Hematopoietic multipotent progenitor cell treated with erythropoietin and hydrocortisone succinate and interleukin-3 and kit ligand, for 8 days (in vitro differentiated cells): Measurements from ENCODE around the gene CPA3.

Experiments used
- DNase-seq: peaks from one replicate; pipeline ENCODE4 v3.0.0-alpha.2; 2015

CPA3 gene

DNA sequence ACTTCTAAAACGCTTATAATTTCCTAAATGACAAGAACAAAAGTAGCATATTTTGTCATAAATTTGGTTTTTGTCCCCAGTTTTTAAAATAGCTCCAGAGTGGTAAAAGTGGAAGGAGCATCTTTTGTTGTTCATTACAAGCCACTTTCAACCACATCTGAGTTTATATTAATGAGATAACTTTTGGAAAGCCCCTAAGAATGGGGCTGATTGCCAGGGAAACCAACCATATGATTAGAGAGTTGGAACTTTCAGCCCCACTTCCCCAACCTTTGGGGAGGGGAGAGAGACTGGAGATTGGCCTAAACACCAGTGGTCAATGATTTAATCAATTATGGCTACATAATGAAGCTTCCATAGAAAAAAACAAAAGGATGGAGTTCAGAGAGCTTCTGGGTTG, 57.4 kb downstream of the CPA3 start:
- no peak for DNase-seq

- no peak for DNase-seq
Measured at GRCh38 chr3:148923592-148923991, 58.5 kb downstream of the CPA3 start.

DNA sequence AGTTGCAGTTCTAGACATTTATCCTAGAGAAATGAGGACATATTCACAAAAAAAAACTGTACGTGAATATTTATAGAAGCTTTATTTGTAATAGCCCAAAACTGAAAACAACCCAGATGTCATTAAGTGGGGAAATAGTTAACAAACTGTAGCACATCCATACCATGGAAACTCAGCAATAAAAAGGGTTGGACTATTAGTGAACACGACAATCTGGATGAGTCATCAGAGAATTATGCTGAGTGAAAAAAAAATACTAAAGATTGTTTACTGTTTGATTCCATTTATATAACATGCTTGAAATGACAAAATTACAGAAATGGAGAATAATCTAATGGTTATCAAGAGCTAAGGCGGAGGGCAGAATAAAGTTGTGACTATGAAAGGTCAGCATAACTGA, 59.5 kb downstream of the CPA3 start:
- DNase-seq: no peak

DNA sequence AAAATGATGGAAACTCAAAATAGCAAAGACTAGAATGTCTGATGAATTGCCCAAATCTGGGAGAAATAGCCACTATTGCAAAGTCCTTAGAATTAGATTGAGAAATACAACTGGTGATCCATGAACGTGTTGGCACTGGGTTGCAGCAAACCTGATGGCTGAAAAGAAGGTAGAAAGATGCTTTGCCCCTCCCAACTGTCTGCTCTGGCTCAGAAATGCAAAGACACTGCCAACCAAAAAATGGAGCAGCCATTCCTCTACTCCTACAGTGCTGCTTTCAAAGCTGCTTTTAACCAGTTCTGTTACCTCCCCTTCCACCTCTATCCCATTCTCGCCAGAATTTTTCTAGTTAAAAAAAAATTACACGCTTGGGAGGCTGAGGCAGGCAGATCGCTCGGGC, 60.7 kb downstream of the CPA3 start:
- no peak for DNase-seq

DNA sequence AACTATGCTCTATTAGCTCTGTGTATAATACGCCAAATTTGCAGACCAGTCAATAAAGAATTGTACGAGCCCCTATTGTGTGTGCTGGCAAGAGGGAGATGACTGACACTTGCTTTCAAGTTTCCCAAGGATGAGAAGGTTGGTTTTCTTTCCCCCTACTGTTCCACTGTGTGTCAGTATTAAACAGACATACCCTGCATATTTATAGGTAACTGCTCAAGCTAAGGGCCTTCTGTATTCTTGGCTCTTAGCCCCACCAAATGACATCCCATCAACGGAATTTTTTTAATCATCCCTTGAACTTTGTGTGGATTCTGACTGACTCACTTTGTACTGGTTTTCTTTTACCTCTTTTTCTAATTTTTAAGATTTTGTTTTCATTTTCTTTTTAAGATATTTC, 65.7 kb downstream of the CPA3 start:
- no peak for DNase-seq

DNA sequence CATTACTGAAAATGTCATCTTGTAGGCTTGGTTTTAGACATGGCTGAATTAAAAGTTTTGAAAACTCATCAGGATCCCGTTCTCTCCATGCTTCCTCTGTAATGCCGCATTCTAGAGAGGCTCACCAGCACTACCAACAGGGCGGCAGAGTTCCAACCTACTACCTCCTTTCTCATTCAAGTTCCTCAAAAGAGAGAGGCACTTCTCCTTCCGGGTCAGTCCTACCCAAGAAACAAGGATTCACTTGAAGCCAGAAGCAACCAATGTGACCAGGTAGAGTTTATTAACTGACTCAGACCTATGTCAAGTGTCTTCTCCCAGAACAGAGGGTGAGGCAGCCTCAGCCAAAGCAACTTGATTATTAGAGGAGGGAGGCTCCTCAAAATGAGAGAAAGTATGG, 66.5 kb downstream of the CPA3 start:
- no peak for DNase-seq

GRCh38 chr3:148932972-148933371, 67.9 kb downstream of the CPA3 start:
- DNase-seq: no peak

- no peak for DNase-seq
Measured at GRCh38 chr3:148937467-148938255, 72.6 kb downstream of the CPA3 start.

DNA sequence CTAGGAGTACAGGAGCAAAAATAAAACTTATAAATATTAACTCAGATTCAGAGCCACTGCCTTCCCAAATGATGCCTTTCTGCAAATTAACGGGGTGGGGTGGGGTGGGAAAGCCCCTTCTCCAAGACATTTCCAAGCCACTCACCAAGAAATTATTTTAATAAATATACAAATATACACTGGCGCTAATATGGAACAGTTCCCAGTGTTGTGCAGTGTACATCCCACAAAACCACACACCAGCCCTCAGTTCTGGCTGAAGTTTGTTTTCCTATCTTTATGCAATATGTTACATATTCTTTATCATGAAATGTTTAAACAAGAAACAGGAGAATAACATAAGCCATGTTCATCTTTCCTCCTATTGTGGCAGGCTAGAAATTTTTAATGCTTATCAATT, 73.2 kb downstream of the CPA3 start:
- DNase-seq: no peak

- DNase-seq: no peak
Measured at GRCh38 chr3:148938936-148939335, 73.8 kb downstream of the CPA3 start.

- DNase-seq: no peak
Measured at GRCh38 chr3:148940983-148941382, 75.9 kb downstream of the CPA3 start.

GRCh38 chr3:148943506-148944205, 78.6 kb downstream of the CPA3 start:
- DNase-seq: peak; percentile 84

DNA sequence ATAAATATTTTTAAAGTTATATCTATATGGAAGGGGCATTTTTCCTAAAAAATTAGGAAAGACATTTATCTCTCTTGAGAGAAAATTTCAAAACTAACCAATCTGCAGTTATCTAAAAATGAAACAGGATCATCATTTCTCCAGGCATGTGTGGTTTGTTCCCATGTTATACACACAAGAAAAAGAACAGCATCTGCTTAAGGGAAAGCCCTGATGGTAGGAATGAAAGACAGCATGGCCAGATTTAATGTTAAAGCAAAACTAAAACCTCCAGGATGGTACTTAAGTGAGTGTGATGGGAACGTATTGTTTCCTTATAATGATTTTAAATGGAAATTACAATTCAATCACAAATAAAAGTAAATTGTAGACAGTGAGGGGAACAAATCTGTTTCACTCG, 80.0 kb downstream of the CPA3 start:
- no peak for DNase-seq
